Loucy (cell line): ENCODE measurements around the gene AVL9.

ENCODE experiments used
- EZH2phosphoT487 ChIP-seq: fragments of 200-600 bp; IDR thresholded peaks from 2 replicates; pipeline ENCODE4 v1.6.1; 2018; ENCODE audit warnings: antibody characterized with exemption, mild to moderate bottlenecking, moderate library complexity, borderline replicate concordance
- TF ChIP-seq, protein P1 (sequence below): fragments of 200-600 bp; sonication (generic); conservative IDR thresholded peaks from 2 replicates; pipeline ENCODE4 v1.5.1; 2014; ENCODE audit warnings: mild to moderate bottlenecking, antibody characterized with exemption, low read length

DNA sequence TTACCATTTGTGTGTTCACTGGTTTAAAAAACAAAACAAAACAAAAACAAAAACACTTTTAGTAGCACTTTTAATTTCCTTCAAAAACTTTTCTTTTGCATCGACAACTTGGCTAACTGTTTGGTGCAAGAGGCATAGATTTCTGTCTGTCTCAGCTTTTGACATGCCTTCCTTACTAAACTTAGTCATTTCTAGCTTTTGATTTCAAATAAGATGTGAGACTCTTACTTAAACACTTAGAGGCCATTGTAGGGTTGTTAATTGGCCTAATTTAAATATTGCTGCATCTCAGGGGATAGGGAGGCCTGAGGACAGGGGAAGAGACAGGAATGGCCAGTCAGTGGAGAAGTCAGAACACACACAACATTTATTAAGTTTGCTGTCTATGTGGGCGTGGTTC, 66.3 kb downstream of the AVL9 start:
- TF ChIP-seq, protein P1, sequence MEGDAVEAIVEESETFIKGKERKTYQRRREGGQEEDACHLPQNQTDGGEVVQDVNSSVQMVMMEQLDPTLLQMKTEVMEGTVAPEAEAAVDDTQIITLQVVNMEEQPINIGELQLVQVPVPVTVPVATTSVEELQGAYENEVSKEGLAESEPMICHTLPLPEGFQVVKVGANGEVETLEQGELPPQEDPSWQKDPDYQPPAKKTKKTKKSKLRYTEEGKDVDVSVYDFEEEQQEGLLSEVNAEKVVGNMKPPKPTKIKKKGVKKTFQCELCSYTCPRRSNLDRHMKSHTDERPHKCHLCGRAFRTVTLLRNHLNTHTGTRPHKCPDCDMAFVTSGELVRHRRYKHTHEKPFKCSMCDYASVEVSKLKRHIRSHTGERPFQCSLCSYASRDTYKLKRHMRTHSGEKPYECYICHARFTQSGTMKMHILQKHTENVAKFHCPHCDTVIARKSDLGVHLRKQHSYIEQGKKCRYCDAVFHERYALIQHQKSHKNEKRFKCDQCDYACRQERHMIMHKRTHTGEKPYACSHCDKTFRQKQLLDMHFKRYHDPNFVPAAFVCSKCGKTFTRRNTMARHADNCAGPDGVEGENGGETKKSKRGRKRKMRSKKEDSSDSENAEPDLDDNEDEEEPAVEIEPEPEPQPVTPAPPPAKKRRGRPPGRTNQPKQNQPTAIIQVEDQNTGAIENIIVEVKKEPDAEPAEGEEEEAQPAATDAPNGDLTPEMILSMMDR = no peak
- TF ChIP-seq EZH2phosphoT487 = no peak
